Measurements from ENCODE around the gene SPEM3. TPM values are rescaled to one million over a fixed set of nuclear protein-coding genes. Genes with fewer than 3 reads are reported as not detected.

The SPEM3 gene
- total RNA-seq, 1 donor from 2014 or later = not detected

DNA sequence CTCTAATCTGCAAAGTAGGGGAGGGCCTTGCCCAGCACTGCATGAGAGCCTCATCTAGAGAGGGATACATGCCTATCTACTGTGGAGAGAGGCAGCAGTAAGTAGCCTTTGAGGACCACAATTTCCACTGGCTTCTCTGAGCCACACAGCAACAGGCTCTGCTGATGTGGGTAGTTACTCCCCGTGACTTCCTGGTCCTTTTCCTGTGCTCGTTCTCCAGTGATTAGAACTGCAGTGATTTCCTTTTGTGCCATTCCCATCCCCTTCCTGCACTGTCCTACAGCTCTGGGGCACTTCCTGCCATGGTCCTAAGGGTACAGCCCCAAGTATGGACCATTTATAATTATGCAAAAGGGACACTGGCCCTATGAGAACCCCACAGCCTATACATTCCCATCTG lies 37.4 kb upstream of the SPEM3 start:
- Histone ChIP-seq H3K4me1 (peaks cover 7% of the 10 kb centered on the region), H3K4me3 (no peak overlapping the region), H3K27me3 (no peaks in the 10 kb centered on the region), H3K27ac (no peak overlapping the region), H3K36me3 (peaks cover 17% of the 10 kb centered on the region), H3K9me3 (no peaks in the 10 kb centered on the region)
- TF ChIP-seq, protein P1, sequence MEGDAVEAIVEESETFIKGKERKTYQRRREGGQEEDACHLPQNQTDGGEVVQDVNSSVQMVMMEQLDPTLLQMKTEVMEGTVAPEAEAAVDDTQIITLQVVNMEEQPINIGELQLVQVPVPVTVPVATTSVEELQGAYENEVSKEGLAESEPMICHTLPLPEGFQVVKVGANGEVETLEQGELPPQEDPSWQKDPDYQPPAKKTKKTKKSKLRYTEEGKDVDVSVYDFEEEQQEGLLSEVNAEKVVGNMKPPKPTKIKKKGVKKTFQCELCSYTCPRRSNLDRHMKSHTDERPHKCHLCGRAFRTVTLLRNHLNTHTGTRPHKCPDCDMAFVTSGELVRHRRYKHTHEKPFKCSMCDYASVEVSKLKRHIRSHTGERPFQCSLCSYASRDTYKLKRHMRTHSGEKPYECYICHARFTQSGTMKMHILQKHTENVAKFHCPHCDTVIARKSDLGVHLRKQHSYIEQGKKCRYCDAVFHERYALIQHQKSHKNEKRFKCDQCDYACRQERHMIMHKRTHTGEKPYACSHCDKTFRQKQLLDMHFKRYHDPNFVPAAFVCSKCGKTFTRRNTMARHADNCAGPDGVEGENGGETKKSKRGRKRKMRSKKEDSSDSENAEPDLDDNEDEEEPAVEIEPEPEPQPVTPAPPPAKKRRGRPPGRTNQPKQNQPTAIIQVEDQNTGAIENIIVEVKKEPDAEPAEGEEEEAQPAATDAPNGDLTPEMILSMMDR (IDR thresholded peaks at IDR 0.05) = no peak
- intact Hi-C loops (cut with DNase I) = no loop called here
- ATAC-seq (no peak), DNase-seq (no peak)

DNA sequence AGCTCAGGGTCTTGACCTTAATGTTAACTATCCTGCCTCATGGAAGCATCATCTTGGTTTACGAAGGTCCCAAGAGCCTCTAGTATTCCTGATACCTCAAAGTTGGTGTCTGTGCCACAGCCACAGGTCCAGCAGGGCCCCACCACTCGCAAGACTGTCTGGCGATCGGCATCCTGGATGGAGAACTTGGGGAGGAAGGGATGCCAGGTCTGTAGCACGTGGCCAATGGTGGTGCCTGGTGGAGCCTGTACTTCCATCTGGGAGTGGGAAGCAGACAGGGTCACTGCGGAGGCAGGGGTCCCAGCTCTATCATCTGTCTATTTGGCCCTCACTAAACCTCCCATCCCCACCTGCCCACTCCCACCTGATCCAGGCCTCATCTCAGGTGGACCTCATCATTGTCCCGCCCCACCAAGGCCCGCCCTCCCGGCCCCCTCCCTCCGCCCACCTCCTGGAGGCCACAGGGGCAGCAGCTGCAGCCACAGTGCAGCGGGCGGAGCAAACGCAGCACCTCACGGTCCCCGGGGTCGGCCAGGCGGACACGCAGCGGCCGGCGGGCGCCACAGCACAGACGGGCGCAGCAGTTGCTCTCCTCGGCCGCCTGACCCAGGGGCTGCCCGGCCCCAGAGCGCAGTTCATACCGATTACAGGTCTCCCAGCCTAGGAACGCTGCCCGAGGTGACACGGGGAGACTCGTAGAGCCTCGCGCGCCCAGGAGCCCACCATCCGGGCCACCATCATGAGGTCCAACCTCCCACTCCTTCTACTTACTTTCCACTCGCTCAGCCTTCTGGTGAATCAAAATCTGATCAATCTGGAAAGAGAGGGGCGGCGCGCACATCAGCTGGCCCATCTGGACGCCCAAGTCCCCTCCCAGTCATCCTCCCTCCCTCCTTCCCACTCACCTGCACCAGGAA lies 35.7 kb upstream of the SPEM3 start:
- TF ChIP-seq, protein P1 (IDR thresholded peaks at IDR 0.05) = no peak
- Histone ChIP-seq H3K4me1 (peaks cover 7% of the 10 kb centered on the region), H3K27me3 (no peaks in the 10 kb centered on the region), H3K9me3 (no peaks in the 10 kb centered on the region), H3K27ac (peak overlapping the region; percentile 92), H3K4me3 (peak overlapping the region; percentile 76), H3K36me3 (peaks cover 17% of the 10 kb centered on the region)
- no peak for ATAC-seq
- intact Hi-C loops (cut with DNase I) = no loop called here
- DNase-seq = no peak

DNA sequence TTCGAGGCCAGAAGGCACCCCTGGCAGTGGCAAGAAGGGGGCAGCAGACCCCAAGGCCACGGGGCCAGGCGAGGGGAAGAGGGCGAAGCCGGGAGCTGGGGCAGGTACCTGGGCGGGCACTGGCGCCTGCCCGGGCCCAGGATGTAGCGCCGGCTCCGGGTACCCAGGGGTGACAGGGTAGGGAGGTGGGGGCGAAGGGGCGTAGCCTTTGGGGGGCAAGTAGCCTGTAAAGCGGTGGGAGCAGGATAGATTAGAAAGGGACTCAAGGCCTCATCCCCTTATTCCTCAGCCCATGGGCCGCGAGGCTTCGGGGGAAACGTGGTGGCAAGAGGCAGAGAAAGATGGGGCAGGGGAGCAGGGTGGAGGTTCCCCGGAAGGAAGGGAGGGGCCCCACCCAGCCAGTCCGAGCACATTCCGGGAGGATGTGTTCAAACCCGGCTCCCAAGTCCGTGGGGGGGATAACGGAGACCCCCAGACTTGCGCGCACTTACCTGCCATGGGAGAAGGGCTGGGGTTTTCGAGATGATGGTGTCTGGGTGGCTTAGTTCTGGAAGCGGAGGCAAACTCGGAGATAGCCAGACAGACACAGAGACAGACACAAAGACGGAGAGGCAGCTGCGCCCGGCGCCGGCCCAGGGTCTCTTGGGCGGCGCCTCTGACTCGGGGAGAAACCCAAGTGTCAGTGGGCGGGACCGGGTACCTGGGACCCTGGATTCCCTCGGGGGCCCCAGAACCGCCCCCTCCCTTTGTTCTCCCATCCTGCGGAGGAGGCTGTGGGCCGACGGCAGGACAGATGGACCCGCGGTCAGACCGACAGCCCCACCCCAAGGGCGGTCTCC lies 34.8 kb upstream of the SPEM3 start:
- no peak for DNase-seq
- intact Hi-C loops (cut with DNase I) = no loop called here
- H3K27ac ChIP-seq = peak overlapping the region; percentile 92

DNA sequence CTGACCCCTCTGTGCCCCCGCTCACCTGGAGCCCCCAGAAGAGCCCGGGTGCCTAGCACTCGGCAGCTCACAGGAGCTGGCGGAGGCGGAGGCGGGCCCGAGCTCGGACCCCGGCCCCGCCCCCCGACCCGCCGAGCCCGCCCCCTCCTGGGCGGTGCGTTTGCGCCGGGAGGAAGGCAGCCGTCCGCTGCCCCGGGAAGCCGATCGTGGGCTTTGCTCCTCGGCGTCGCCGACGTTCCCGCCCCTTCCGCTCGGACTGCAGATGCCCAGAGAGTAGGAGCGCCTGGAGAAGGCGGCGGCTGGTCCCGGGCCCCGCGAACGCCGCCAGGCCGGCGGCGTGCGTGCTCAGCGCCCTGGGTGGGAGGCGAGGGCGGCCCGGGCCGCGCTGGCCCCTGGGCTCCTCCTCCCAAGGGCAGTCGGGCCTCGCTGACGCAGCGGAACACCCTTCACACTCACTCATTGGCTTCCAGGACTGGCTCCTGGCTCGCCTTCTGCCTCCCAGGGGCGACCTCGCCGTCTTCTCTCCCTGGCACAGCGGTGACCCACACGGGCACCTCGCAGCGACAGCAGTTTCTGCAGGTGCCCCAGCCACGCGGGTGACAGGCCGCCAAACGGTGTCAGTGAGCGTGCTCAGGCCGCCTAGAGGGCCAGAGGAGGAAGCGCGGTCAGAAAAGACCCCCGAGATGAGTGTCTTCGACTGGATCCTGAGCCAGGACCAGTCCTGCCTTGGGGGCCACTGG lies 34.0 kb upstream of the SPEM3 start, which contains the start of gene PLSCR3:
Gene PLSCR3 (minus strand): TSS at position 74 of the 740 bp plus-strand sequence. CDS start 415 bp downstream, outside the sequence.
- H3K9me3 ChIP-seq = no peaks in the 10 kb centered on the region
- TF ChIP-seq, protein P1 (IDR thresholded peaks at IDR 0.05) = peak; percentile 44
- peak within 1 kb of the TSS; percentile 76 for H3K4me3 ChIP-seq
- peak within 1 kb of the TSS; percentile 92 for H3K27ac ChIP-seq
- intact Hi-C loops (cut with DNase I) = no loop called here
- H3K4me1 ChIP-seq = peaks cover 7% of the 10 kb centered on the region
- DNase-seq = peak; percentile 95
- ATAC-seq = peak; percentile 94
- no peaks in the 10 kb centered on the region for H3K27me3 ChIP-seq
- peaks cover 3% of the 10 kb centered on the region for H3K36me3 ChIP-seq

More for the DNA sequence above, 34.8 kb upstream of the SPEM3 start:
- TF ChIP-seq, protein P1 (IDR thresholded peaks at IDR 0.05) = no peak
- Histone ChIP-seq H3K9me3 (no peaks in the 10 kb centered on the region), H3K4me3 (peak overlapping the region; percentile 76), H3K36me3 (peaks cover 11% of the 10 kb centered on the region), H3K4me1 (peaks cover 7% of the 10 kb centered on the region), H3K27me3 (no peaks in the 10 kb centered on the region)
- peak; percentile 14 for ATAC-seq

DNA sequence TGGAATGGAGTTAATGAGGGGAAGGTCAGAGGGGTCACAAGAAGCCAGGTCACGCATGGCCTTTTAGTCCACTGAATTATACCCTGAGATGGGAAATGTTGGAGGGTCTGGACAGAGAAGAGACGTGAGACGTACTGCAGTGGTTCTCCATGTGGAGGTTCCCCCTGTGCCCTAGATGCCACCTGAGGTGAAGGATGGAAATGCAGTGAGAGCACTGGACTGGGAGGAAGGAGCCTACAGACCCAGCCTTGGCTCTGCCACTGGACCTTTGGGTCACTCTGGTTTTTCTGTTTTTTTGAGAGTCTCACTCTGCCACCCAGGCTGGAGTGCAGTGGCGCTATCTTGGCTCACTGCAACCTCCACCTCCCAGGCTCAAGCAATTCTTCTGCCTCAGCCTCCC lies 32.5 kb upstream of the SPEM3 start:
- no peaks in the 10 kb centered on the region for H3K36me3 ChIP-seq
- intact Hi-C loops (cut with DNase I) = no loop called here
- no peak for DNase-seq
- no peak overlapping the region for H3K4me3 ChIP-seq
- no peaks in the 10 kb centered on the region for H3K9me3 ChIP-seq
- no peak overlapping the region for H3K27ac ChIP-seq
- H3K27me3 ChIP-seq = no peaks in the 10 kb centered on the region
- no peak for ATAC-seq
- TF ChIP-seq, protein P1 (IDR thresholded peaks at IDR 0.05) = no peak
- H3K4me1 ChIP-seq = peaks cover 7% of the 10 kb centered on the region
